Fibroblast of lung (primary cell): ENCODE measurements around the gene FRS3. TPM values are rescaled to one million over a fixed set of nuclear protein-coding genes. Genes with fewer than 3 reads are reported as not detected.

ENCODE experiments used
- DNase-seq, 2 donors: peaks; one replicate each; pipeline versions ENCODE4 v3.0.0 to v3.0.0-alpha.2; 2010; ENCODE audit warnings: low read depth in 2 of 2
- H2AFZ ChIP-seq: 2 replicates; pipeline ENCODE4 v1.5.1; 2012; ENCODE audit warnings: low read length, control low read depth, inconsistent platforms
- H3K27ac ChIP-seq: 2 replicates; pipeline ENCODE4 v1.5.1; 2011; ENCODE audit warnings: low read length, control low read depth; ENCODE audit not compliant: insufficient read depth
- H3K27me3 ChIP-seq: 2 replicates; pipeline ENCODE4 v1.5.1; 2011; ENCODE audit warnings: mild to moderate bottlenecking, low read length; ENCODE audit not compliant: control insufficient read depth, insufficient read depth
- H3K36me3 ChIP-seq: 2 replicates; pipeline ENCODE4 v1.5.1; 2011; ENCODE audit warnings: low read length; ENCODE audit not compliant: control insufficient read depth, insufficient read depth
- H3K4me1 ChIP-seq: 2 replicates; pipeline ENCODE4 v1.5.1; 2011; ENCODE audit warnings: low read length; ENCODE audit not compliant: control insufficient read depth, insufficient read depth; ENCODE audit errors: extremely low read depth
- H3K4me2 ChIP-seq: 2 replicates; pipeline ENCODE4 v1.5.1; 2011; ENCODE audit warnings: low read length, control low read depth; ENCODE audit not compliant: insufficient read depth; ENCODE audit errors: extremely low read depth
- H3K4me3 ChIP-seq, 4 experiments: fragments of 200-600 bp in 1 of 4; sonication (generic) in 1 of 4; replicated peaks in 1 of 4; 2 replicates each; pipeline ENCODE4 v1.5.1; 2011 to 2016; ENCODE audit warnings: low read length in 4 of 4, low read depth in 3 of 4, mild to moderate bottlenecking in 3 of 4, control low read depth in 2 of 4, inconsistent platforms in 1 of 4, mixed read lengths in 1 of 4; ENCODE audit not compliant: insufficient read depth in 1 of 4; ENCODE audit errors: control extremely low read depth in 1 of 4
- H3K79me2 ChIP-seq: 2 replicates; pipeline ENCODE4 v1.5.1; 2012; ENCODE audit warnings: mild to moderate bottlenecking, low read length, inconsistent platforms; ENCODE audit not compliant: control insufficient read depth, insufficient read depth
- H3K9ac ChIP-seq: 2 replicates; pipeline ENCODE4 v1.5.1; 2011; ENCODE audit warnings: mild to moderate bottlenecking, low read length, control low read depth; ENCODE audit not compliant: insufficient read depth
- H3K9me3 ChIP-seq: 2 replicates; pipeline ENCODE4 v1.5.1; 2012; ENCODE audit warnings: low read depth, low read length; ENCODE audit not compliant: control insufficient read depth, insufficient read depth
- H4K20me1 ChIP-seq: 2 replicates; pipeline ENCODE4 v1.5.1; 2011; ENCODE audit warnings: low read length; ENCODE audit not compliant: control insufficient read depth, insufficient read depth; ENCODE audit errors: extremely low read depth
- EZH2 ChIP-seq: IDR thresholded peaks from 2 replicates; pipeline ENCODE4 v1.5.1; 2012; ENCODE audit warnings: low read length, control low read depth, mild to moderate bottlenecking; ENCODE audit errors: missing control alignments
- polyA plus RNA-seq, 2 donors: library from polyadenylated mRNA; depleted of rRNA in 1 of 2; stranded (reverse) in 1 of 2; unstranded in 1 of 2; fragments of >200 nt; gene quantifications; 2 replicates each; pipeline ENCODE4 v1.2.1, GENCODE V29; 2011 to 2012; ENCODE audit warnings: missing spikeins in 1 of 2
- total RNA-seq: library from RNA; depleted of rRNA; stranded (reverse); fragments of >200 nt; gene quantifications from 2 replicates; pipeline ENCODE4 v1.2.1, GENCODE V29; 2014
- TF ChIP-seq, protein P1 (sequence below), 2 donors: IDR thresholded peaks in 1 of 2; conservative IDR thresholded peaks in 1 of 2; 1 replicate in 1 of 2; 2 replicates in 1 of 2; pipeline ENCODE4 v1.5.1; 2011 to 2012; ENCODE audit warnings: low read length in 2 of 2, control low read depth in 1 of 2, inconsistent platforms in 1 of 2, low read depth in 1 of 2, mild to moderate bottlenecking in 1 of 2

FRS3 gene
- total and polyA plus RNA-seq, 2 donors (not counting 1 experiment from before 2014, with no cell fraction given) = 1.8 to 2.4 TPM

GRCh38 chr6:41744236-41744787 lies 35.4 kb downstream of the FRS3 start:
- TF ChIP-seq, protein P1, sequence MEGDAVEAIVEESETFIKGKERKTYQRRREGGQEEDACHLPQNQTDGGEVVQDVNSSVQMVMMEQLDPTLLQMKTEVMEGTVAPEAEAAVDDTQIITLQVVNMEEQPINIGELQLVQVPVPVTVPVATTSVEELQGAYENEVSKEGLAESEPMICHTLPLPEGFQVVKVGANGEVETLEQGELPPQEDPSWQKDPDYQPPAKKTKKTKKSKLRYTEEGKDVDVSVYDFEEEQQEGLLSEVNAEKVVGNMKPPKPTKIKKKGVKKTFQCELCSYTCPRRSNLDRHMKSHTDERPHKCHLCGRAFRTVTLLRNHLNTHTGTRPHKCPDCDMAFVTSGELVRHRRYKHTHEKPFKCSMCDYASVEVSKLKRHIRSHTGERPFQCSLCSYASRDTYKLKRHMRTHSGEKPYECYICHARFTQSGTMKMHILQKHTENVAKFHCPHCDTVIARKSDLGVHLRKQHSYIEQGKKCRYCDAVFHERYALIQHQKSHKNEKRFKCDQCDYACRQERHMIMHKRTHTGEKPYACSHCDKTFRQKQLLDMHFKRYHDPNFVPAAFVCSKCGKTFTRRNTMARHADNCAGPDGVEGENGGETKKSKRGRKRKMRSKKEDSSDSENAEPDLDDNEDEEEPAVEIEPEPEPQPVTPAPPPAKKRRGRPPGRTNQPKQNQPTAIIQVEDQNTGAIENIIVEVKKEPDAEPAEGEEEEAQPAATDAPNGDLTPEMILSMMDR (conservative IDR thresholded peaks at IDR 0.05 in 1 of 2, IDR thresholded peaks at IDR 0.05 in 1 of 2; ENCODE audit: low read depth in 1 of 2, low read length in 2 of 2) = no peak
- TF ChIP-seq EZH2 = no peak
- Histone ChIP-seq H3K79me2 (no peaks in the 10 kb centered on the region), H3K27me3 (no peaks in the 10 kb centered on the region), H3K9ac (no peak overlapping the region), H3K36me3 (no peaks in the 10 kb centered on the region), H4K20me1 (no peaks in the 10 kb centered on the region), H3K4me2 (no peak overlapping the region), H3K9me3 (no peaks in the 10 kb centered on the region), H2AFZ (no peak overlapping the region), H3K4me1 (no peaks in the 10 kb centered on the region), H3K4me3 (no peak overlapping the region), H3K27ac (no peak overlapping the region)
- no peak for DNase-seq

GRCh38 chr6:41743406-41744235 lies 36.1 kb downstream of the FRS3 start:
- H3K9me3 ChIP-seq = no peaks in the 10 kb centered on the region
- H3K36me3 ChIP-seq = no peaks in the 10 kb centered on the region
- H3K4me2 ChIP-seq = no peak overlapping the region
- H3K27ac ChIP-seq = no peak overlapping the region
- no peak overlapping the region for H3K9ac ChIP-seq
- no peak for DNase-seq
- H3K4me3 ChIP-seq = no peak overlapping the region
- no peak overlapping the region for H2AFZ ChIP-seq
- no peaks in the 10 kb centered on the region for H3K79me2 ChIP-seq
- no peaks in the 10 kb centered on the region for H4K20me1 ChIP-seq
- H3K4me1 ChIP-seq = no peaks in the 10 kb centered on the region
- H3K27me3 ChIP-seq = no peaks in the 10 kb centered on the region
- no peak for TF ChIP-seq EZH2
- TF ChIP-seq, protein P1 (conservative IDR thresholded peaks at IDR 0.05 in 1 of 2, IDR thresholded peaks at IDR 0.05 in 1 of 2; ENCODE audit: low read depth in 1 of 2, low read length in 2 of 2) = no peak

DNA sequence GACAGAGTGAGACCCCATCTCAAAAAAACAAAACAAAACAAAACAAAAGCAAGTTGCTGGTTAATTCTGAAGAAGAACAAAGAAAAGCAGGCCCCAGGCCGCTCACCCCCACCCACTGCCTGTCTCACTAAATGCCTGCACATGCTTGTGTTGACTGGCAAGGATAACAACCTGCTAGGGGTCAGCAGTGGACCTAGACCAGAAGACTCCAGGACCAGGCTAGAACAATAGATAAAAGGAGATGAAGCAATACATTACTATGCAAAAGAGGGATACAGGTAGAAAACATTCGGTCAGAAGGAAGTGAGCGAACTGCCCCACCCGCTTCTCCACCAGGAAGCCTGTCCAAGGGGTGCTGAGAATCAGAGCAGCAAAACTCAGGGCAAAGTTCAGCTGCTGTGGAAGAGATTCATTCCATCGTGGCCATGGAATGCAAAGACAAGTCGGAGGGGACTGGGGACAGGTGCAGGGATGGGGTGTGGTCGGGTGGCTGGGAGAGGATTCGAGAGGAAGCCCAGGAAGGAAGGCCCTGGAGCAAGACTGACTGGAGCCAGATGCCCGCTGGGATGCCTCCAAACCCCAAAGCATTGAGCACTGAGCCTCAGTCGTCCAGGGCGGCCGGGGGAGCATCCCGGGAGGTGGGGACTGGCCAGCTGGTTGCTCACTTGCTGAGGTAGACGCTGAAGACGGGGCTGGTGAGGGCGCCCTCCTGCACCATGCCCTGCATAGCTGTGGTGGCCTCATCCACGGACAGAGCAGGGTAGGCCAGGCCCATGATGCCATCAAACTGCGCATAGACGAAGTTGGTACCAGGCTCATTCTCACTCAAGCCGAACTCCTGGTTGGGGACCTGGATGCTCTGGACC lies 37.8 kb downstream of the FRS3 start:
- Histone ChIP-seq H3K9me3 (no peaks in the 10 kb centered on the region), H3K36me3 (no peaks in the 10 kb centered on the region), H3K4me2 (no peak overlapping the region), H2AFZ (no peak overlapping the region), H3K9ac (no peak overlapping the region), H3K27me3 (no peaks in the 10 kb centered on the region), H3K4me1 (no peaks in the 10 kb centered on the region), H3K27ac (no peak overlapping the region), H3K4me3 (no peak overlapping the region), H4K20me1 (no peaks in the 10 kb centered on the region), H3K79me2 (no peaks in the 10 kb centered on the region)
- TF ChIP-seq EZH2 = no peak
- TF ChIP-seq, protein P1 (conservative IDR thresholded peaks at IDR 0.05 in 1 of 2, IDR thresholded peaks at IDR 0.05 in 1 of 2; ENCODE audit: low read depth in 1 of 2, low read length in 2 of 2) = no peak
- DNase-seq = no peak
